Lung (tissue), 12 donors: ENCODE results near the gene ZNF564. TPM values are rescaled to one million over a fixed set of nuclear protein-coding genes. Genes with fewer than 3 reads are reported as not detected.
A peak's percentile ranks its signal among the peaks of the same experiment; 100 is the strongest.

ENCODE experiments used
- ATAC-seq: fragments of 200-7000 bp; cut with Tn5 transposase; one replicate; pipeline ENCODE4 v1.9.1; 2020; ENCODE audit warnings: moderate number of reproducible peaks; ENCODE audit not compliant: insufficient read depth, low FRiP score
- DNase-seq, 3 donors: peaks; one replicate each; pipeline ENCODE4 v3.0.0-alpha.2; 2013 to 2017
- H3K27ac ChIP-seq, 2 donors: one replicate each; pipeline ENCODE4 v1.5.1; 2013; ENCODE audit warnings: mild to moderate bottlenecking in 2 of 2, moderate library complexity in 2 of 2, control low read depth in 1 of 2, inconsistent platforms in 1 of 2, low read depth in 1 of 2, low read length in 1 of 2
- H3K27me3 ChIP-seq, 3 donors: one replicate each; pipeline ENCODE4 v1.5.1; 2013; ENCODE audit warnings: low read length in 2 of 3; ENCODE audit not compliant: control insufficient read depth in 3 of 3, insufficient read depth in 3 of 3
- H3K36me3 ChIP-seq, 4 donors: one replicate each; pipeline ENCODE4 v1.5.1; 2013; ENCODE audit warnings: low read length in 4 of 4, mild to moderate bottlenecking in 1 of 4, moderate library complexity in 1 of 4; ENCODE audit not compliant: control insufficient read depth in 4 of 4, insufficient read depth in 4 of 4
- H3K4me1 ChIP-seq, 5 donors: one replicate each; pipeline ENCODE4 v1.5.1; 2013; ENCODE audit warnings: low read length in 5 of 5, mild to moderate bottlenecking in 2 of 5, moderate library complexity in 1 of 5; ENCODE audit not compliant: control insufficient read depth in 5 of 5, insufficient read depth in 5 of 5
- H3K4me3 ChIP-seq: one replicate; pipeline ENCODE4 v1.5.1; 2013; ENCODE audit warnings: mild to moderate bottlenecking, control low read depth, moderate library complexity
- H3K9ac ChIP-seq, 2 donors: one replicate each; pipeline ENCODE4 v1.5.1; 2013; ENCODE audit warnings: low read length in 2 of 2, control low read depth in 1 of 2; ENCODE audit not compliant: insufficient read depth in 1 of 2
- H3K9me3 ChIP-seq, 4 donors: one replicate each; pipeline ENCODE4 v1.5.1; 2013; ENCODE audit warnings: low read length in 3 of 4, mild to moderate bottlenecking in 1 of 4, moderate library complexity in 1 of 4; ENCODE audit not compliant: control insufficient read depth in 4 of 4, insufficient read depth in 3 of 4
- WGBS, 2 donors: extraction: QIAGEN DNeasy Blood & Tissue Kit; methylation state at CpG; one replicate each; pipeline ENCODE4 v1.1.7; 2013; 5-methylcytosine and 5-hydroxymethylcytosine counted together
- polyA plus RNA-seq, 2 donors: library from polyadenylated mRNA; stranded (reverse); fragments of 200-250 nt; gene quantifications; one replicate each; pipeline ENCODE4 v1.2.1, GENCODE V29; 2013
- total RNA-seq, 2 donors: library from RNA; depleted of rRNA in 1 of 2; stranded (reverse); fragments of >200 nt in 1 of 2; gene quantifications; one replicate each; pipeline ENCODE4 v1.2.1, GENCODE V29; 2014 to 2021
- TF ChIP-seq, protein P1 (sequence below): IDR thresholded peaks from 2 replicates; pipeline ENCODE4 v1.5.1; 2012; ENCODE audit warnings: mild to moderate bottlenecking; ENCODE audit errors: control extremely low read depth, extremely low read depth
- donor health status: control.
- donor health status: control.
- donor health status: Bipolar disorder and iron deficiency.
- donor health status: healthy.
- donor health status: DM: yes; HTN: yes; CAD: no.

Gene ZNF564
- total and polyA plus RNA-seq, 4 donors, result 5.2 to 26.3 (median 8.2) TPM

DNA sequence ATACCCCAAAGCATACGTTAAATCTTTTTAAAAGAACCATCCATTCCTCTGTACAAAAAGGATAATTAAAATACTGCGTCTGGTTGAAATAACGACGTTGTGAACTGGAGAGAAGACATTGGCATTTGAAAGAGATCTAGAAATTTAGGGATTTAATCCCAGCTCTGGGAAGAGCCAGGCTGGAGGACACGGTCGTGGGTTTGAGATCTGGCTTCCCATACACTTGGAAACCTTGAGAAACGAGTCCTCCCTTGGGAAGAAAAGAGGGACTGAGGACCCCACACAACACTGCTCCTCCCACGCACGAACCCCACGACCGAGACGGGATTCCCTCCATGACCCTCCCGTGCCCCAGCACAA lies 67.3 kb downstream of the ZNF564 start:
- TF ChIP-seq, protein P1, sequence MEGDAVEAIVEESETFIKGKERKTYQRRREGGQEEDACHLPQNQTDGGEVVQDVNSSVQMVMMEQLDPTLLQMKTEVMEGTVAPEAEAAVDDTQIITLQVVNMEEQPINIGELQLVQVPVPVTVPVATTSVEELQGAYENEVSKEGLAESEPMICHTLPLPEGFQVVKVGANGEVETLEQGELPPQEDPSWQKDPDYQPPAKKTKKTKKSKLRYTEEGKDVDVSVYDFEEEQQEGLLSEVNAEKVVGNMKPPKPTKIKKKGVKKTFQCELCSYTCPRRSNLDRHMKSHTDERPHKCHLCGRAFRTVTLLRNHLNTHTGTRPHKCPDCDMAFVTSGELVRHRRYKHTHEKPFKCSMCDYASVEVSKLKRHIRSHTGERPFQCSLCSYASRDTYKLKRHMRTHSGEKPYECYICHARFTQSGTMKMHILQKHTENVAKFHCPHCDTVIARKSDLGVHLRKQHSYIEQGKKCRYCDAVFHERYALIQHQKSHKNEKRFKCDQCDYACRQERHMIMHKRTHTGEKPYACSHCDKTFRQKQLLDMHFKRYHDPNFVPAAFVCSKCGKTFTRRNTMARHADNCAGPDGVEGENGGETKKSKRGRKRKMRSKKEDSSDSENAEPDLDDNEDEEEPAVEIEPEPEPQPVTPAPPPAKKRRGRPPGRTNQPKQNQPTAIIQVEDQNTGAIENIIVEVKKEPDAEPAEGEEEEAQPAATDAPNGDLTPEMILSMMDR, result no peak

DNA sequence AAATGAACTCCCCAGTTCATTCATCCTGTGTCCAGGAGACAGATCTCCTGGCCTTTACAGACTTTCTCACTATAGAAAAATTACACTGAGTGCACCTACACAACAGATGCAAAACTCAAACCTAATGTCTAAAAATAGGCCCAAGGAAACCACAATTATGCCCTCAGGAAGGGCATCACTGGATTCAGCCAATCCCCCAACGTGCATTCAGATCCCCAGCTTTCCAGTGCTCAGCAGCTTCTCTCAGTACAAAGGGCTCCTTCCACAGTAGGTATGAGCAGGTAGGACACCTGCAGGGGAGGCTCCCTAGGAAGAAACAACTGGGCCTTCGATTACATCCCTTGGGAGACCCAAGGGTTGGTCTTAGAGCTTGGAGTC lies 68.8 kb downstream of the ZNF564 start:
- Histone ChIP-seq H3K27me3 (no peaks in the 10 kb centered on the region), H3K9me3 (no peaks in the 10 kb centered on the region), H3K9ac (peak overlapping the region in 1 of 2 donors; percentile 47), H3K27ac (no peak overlapping the region), H3K4me3 (no peak overlapping the region), H3K36me3 (peaks cover 0 to 2% (median 0%) of the 10 kb centered on the region in 4 donors), H3K4me1 (peaks cover 3 to 20% (median 7%) of the 10 kb centered on the region in 5 donors)
- 40 to 55% methylated on average over 2 of the region's 2 CpGs for WGBS, 2 donors
- DNase-seq, result no peak
- ATAC-seq, result no peak
- TF ChIP-seq, protein P1, result no peak

More for the DNA sequence above, 67.3 kb downstream of the ZNF564 start:
- ATAC-seq (no peak), DNase-seq (no peak)
- Histone ChIP-seq H3K27me3 (no peaks in the 10 kb centered on the region), H3K4me1 (peaks cover 0 to 20% (median 7%) of the 10 kb centered on the region in 5 donors), H3K9me3 (no peaks in the 10 kb centered on the region), H3K4me3 (peak overlapping the region; percentile 93), H3K36me3 (peaks cover 0 to 2% (median 0%) of the 10 kb centered on the region in 4 donors), H3K27ac (peak overlapping the region in 1 of 2 donors; percentile 78), H3K9ac (peak overlapping the region; percentile 82 to 96)
- 1 to 2% methylated on average over 13 of the region's 13 CpGs for WGBS, 2 donors

DNA sequence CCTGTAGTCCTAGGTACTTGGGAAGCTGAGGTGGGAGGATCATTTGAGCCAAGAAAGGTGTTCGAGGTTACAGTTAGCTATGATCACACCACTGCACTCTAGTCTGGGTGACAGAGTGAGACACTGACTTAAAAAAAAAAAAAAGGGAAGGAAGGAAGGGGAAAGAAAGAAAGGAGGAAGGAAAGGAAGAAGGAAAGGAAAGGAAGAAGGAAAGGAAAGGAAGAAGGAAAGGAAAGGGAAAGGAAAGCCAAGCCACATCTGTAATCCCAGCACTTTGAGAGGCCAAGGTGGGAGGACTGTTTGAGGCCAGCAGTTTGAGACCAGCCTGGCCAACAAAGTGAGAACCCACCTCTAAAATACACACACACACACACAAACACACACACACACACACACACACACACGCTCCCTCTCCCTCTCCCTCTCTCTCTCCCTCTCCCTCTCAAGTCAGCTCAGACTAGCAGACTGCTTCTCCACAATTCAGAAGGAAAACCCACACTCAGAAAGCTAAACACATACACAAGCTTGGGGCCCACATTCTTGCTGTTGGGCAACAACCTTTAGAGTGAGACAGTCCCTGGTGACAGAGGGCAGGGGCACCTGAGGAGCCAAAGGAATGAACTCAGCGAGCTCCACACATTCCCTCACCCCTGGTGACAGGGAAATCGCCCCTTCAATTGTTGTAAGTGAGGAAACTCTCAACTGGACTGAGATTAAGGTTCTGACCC lies 69.3 kb downstream of the ZNF564 start:
- Histone ChIP-seq H3K9ac (peak overlapping the region in 1 of 2 donors; percentile 47), H3K4me1 (peaks cover 3 to 20% (median 7%) of the 10 kb centered on the region in 5 donors), H3K27ac (no peak overlapping the region), H3K27me3 (no peaks in the 10 kb centered on the region), H3K9me3 (no peaks in the 10 kb centered on the region), H3K36me3 (peaks cover 0 to 2% (median 0%) of the 10 kb centered on the region in 4 donors), H3K4me3 (no peak overlapping the region)
- DNase-seq, result no peak
- no peak for ATAC-seq
- WGBS, 2 donors, result 39 to 57% methylated on average over 4 of the region's 4 CpGs
- TF ChIP-seq, protein P1, result no peak
